A673 (cell line): ENCODE data around the gene CARHSP1. TPM values are rescaled to one million over a fixed set of nuclear protein-coding genes. Genes with fewer than 3 reads are reported as not detected.

Source experiments
- BruUV-seq: library from RNA; stranded (reverse); fragments of 400-500 nt; replicated peaks from 2 replicates; lab custom pipeline; 2021; lab: Mats Ljungman, UMichigan
- CTCF ChIA-PET: fragments of 300-600 bp; sonication (Branson Sonifier 250); formaldehyde crosslinking; loops from one replicate; lab custom pipeline; 2022; ENCODE audit warnings: antibody characterized with exemption; lab: Charles Lee
- POLR2A ChIA-PET: fragments of 300-600 bp; sonication (Branson Sonifier 250); formaldehyde crosslinking; loops from one replicate; lab custom pipeline; 2022; ENCODE audit warnings: antibody characterized with exemption; ENCODE audit not compliant: low non-redundant PET; lab: Charles Lee
- DNase-seq: peaks from one replicate; pipeline ENCODE4 v3.0.0-alpha.2; 2015; ENCODE audit warnings: low spot score
- H3K27ac ChIP-seq: fragments of 200-600 bp; sonication (generic); 2 replicates; pipeline ENCODE4 v1.5.1; 2016; ENCODE audit warnings: mixed run types, low read depth, mild to moderate bottlenecking, mixed read lengths, antibody characterized with exemption, low read length; ENCODE audit not compliant: poor library complexity, severe bottlenecking
- H3K27me3 ChIP-seq: fragments of 200-600 bp; sonication (generic); replicated peaks from 2 replicates; pipeline ENCODE4 v1.6.1; 2017; ENCODE audit warnings: mixed run types, low read depth, mild to moderate bottlenecking, mixed read lengths, antibody characterized with exemption, low read length; ENCODE audit not compliant: insufficient read depth, poor library complexity
- H3K36me3 ChIP-seq: fragments of 200-600 bp; sonication (generic); 2 replicates; pipeline ENCODE4 v1.6.1; 2016; ENCODE audit warnings: mixed run types, mild to moderate bottlenecking, mixed read lengths, antibody characterized with exemption, low read length; ENCODE audit not compliant: insufficient read depth, poor library complexity, severe bottlenecking
- H3K4me1 ChIP-seq: fragments of 200-600 bp; sonication (generic); 2 replicates; pipeline ENCODE4 v1.6.1; 2017; ENCODE audit warnings: mixed run types, mild to moderate bottlenecking, mixed read lengths, antibody characterized with exemption, low read length; ENCODE audit not compliant: insufficient read depth, poor library complexity, severe bottlenecking
- H3K4me3 ChIP-seq: fragments of 200-600 bp; sonication (generic); 2 replicates; pipeline ENCODE4 v1.5.1; 2016; ENCODE audit warnings: low read depth, mixed run types, mild to moderate bottlenecking, mixed read lengths, low read length; ENCODE audit not compliant: poor library complexity, severe bottlenecking
- H3K9me3 ChIP-seq: fragments of 200-600 bp; sonication (generic); 2 replicates; pipeline ENCODE4 v1.6.1; 2016; ENCODE audit warnings: mixed run types, low read depth, mild to moderate bottlenecking, mixed read lengths, antibody characterized with exemption, low read length; ENCODE audit not compliant: poor library complexity, severe bottlenecking
- CTCF ChIP-seq: fragments of 300-800, 200-600 bp; sonication (generic); conservative IDR thresholded peaks from 2 replicates; pipeline ENCODE4 v1.5.1; 2017; ENCODE audit warnings: low read depth, mild to moderate bottlenecking, antibody characterized with exemption, low read length, moderate library complexity, mixed read lengths
- EZH2 ChIP-seq: fragments of 200-600 bp; sonication (generic); IDR thresholded peaks from 2 replicates; pipeline ENCODE4 v1.6.1; 2017; ENCODE audit warnings: borderline replicate concordance, low read depth, mild to moderate bottlenecking, mixed read lengths, antibody characterized with exemption, low read length; ENCODE audit not compliant: poor library complexity, severe bottlenecking
- intact Hi-C: fragments of 100-400 bp; cut with micrococcal nuclease; formaldehyde crosslinking; loops from one replicate; pipeline ENCODE4 v1.10.0; 2022; ENCODE audit not compliant: unreplicated experiment
- total RNA-seq: library from RNA; stranded (reverse); gene quantifications from 2 replicates; pipeline ENCODE4 v1.2.3, GENCODE V29; 2021

Gene CARHSP1
- total RNA-seq, 1 experiment from 2014 or later, result 316 TPM

- BruUV-seq, result no TSS peak
Measured at GRCh38 chr16:8915722-8916301, 47.0 kb upstream of the CARHSP1 start.

GRCh38 chr16:8914098-8914497 is 45.3 kb upstream of the CARHSP1 start:
- TF ChIP-seq CTCF (no peak), EZH2 (no peak)
- no peaks in the 10 kb centered on the region for H3K9me3 ChIP-seq
- no peak for DNase-seq
- intact Hi-C loops, result no loop called here
- H3K4me3 ChIP-seq, result no peak overlapping the region
- H3K27ac ChIP-seq, result peak overlapping the region; percentile 13
- peaks cover 97% of the 10 kb centered on the region for H3K36me3 ChIP-seq
- CTCF ChIA-PET, result no interaction called here
- no TSS peak for BruUV-seq
- no peaks in the 10 kb centered on the region for H3K4me1 ChIP-seq
- H3K27me3 ChIP-seq, result no peaks in the 10 kb centered on the region
- POLR2A ChIA-PET, result no interaction called here

More at GRCh38 chr16:8915722-8916301, 47.0 kb upstream of the CARHSP1 start:
- DNase-seq, result no peak
- ChIA-PET CTCF (no interaction called here), POLR2A (interaction anchor here (0.6 kb wide), 1 partner anchor 339 kb away, joined by 4 read pairs; no protein-coding TSS in a partner anchor)
- TF ChIP-seq EZH2 (no peak), CTCF (no peak)
- intact Hi-C loops, result no loop called here
- Histone ChIP-seq H3K9me3 (no peaks in the 10 kb centered on the region), H3K27ac (no peak overlapping the region), H3K27me3 (no peaks in the 10 kb centered on the region), H3K4me3 (no peak overlapping the region), H3K36me3 (peaks cover 98% of the 10 kb centered on the region), H3K4me1 (no peaks in the 10 kb centered on the region)

GRCh38 chr16:8912793-8913192 is 44.0 kb upstream of the CARHSP1 start:
- no TSS peak for BruUV-seq
- intact Hi-C loops, result no loop called here
- no peak overlapping the region for H3K4me3 ChIP-seq
- H3K36me3 ChIP-seq, result peaks cover 97% of the 10 kb centered on the region
- TF ChIP-seq CTCF (no peak), EZH2 (no peak)
- ChIA-PET CTCF (no interaction called here), POLR2A (no interaction called here)
- H3K9me3 ChIP-seq, result no peaks in the 10 kb centered on the region
- DNase-seq, result no peak
- no peak overlapping the region for H3K27ac ChIP-seq
- H3K27me3 ChIP-seq, result no peaks in the 10 kb centered on the region
- H3K4me1 ChIP-seq, result no peaks in the 10 kb centered on the region
